Upper lobe of left lung (tissue), 6 donors: ENCODE data around the gene UBL5. TPM values are rescaled to one million over a fixed set of nuclear protein-coding genes. Genes with fewer than 3 reads are reported as not detected.
A peak's percentile ranks its signal among the peaks of the same experiment; 100 is the strongest.

Experiments used
- ATAC-seq, 2 donors: fragments of 200-7000 bp; cut with Tn5 transposase; one replicate each; pipeline ENCODE4 v1.9.1; 2022; ENCODE audit warnings: mild to moderate bottlenecking in 2 of 2, moderate library complexity in 2 of 2; ENCODE audit not compliant: low FRiP score in 2 of 2
- DNase-seq, 2 donors: peaks; one replicate each; pipeline ENCODE4 v3.0.0-alpha.2; 2019 to 2020
- H3K27ac ChIP-seq, 4 donors: fragments of 200-600 bp; sonication (generic); one replicate each; pipeline ENCODE4 v1.5.1; 2016 to 2019
- H3K27me3 ChIP-seq, 4 donors: fragments of 200-600 bp; sonication (generic); one replicate each; pipeline ENCODE4 v1.5.1; 2017 to 2019
- H3K36me3 ChIP-seq, 4 donors: fragments of 200-600 bp; sonication (generic); one replicate each; pipeline ENCODE4 v1.5.1; 2016 to 2019
- H3K4me1 ChIP-seq, 4 donors: fragments of 200-600 bp; sonication (generic); one replicate each; pipeline ENCODE4 v1.5.1; 2018 to 2019
- H3K4me3 ChIP-seq, 4 donors: fragments of 200-600 bp; sonication (generic); one replicate each; pipeline ENCODE4 v1.5.1; 2017 to 2019; ENCODE audit warnings: mild to moderate bottlenecking in 2 of 4, moderate library complexity in 1 of 4
- H3K9me3 ChIP-seq, 4 donors: fragments of 200-600 bp; sonication (generic); one replicate each; pipeline ENCODE4 v1.5.1; 2018 to 2019
- EP300 ChIP-seq, 4 donors: sonication (generic); formaldehyde crosslinking; IDR thresholded peaks; one replicate each; pipeline ENCODE4 v1.5.1; 2017; ENCODE audit warnings: antibody characterized with exemption in 4 of 4, control low read depth in 2 of 4
- POLR2A ChIP-seq, 4 donors: fragments of 450-650 bp; IDR thresholded peaks; one replicate each; pipeline ENCODE4 v1.5.1; 2016 to 2017; ENCODE audit warnings: antibody characterized with exemption in 4 of 4, mild to moderate bottlenecking in 2 of 4
- POLR2AphosphoS5 ChIP-seq, 2 donors: sonication (generic); formaldehyde crosslinking; IDR thresholded peaks; one replicate each; pipeline ENCODE4 v1.5.1; 2017; ENCODE audit warnings: antibody characterized with exemption in 2 of 2
- WGBS, 2 donors: methylation state at CpG; one replicate each; pipeline ENCODE4 v1.1.5; 2017 to 2018; 5-methylcytosine and 5-hydroxymethylcytosine counted together
- total RNA-seq, 6 donors: library from RNA; depleted of rRNA in 4 of 6; stranded (reverse); fragments of >200 nt in 4 of 6; gene quantifications; one replicate each; pipeline versions ENCODE4 v1.1.0 to v1.2.1, GENCODE V29; 2016 to 2021
- TF ChIP-seq, protein P1 (sequence below), 6 experiments: fragments of 450-650 bp in 4 of 6; fragments of 200-600 bp in 2 of 6; sonication (generic) in 2 of 6; IDR thresholded peaks; one replicate each; pipeline ENCODE4 v1.5.1; 2016 to 2019; ENCODE audit warnings: antibody characterized with exemption in 6 of 6
- donor health status: DM: no; HTN: no; CAD: no; lungs with moderate emphysema.
- donor health status: DM: no; HTN: yes; CAD: no; lungs with severe emphysema.

The UBL5 gene
- total RNA-seq, 6 donors from 2014 or later = 61.8 to 405 (median 255) TPM

DNA sequence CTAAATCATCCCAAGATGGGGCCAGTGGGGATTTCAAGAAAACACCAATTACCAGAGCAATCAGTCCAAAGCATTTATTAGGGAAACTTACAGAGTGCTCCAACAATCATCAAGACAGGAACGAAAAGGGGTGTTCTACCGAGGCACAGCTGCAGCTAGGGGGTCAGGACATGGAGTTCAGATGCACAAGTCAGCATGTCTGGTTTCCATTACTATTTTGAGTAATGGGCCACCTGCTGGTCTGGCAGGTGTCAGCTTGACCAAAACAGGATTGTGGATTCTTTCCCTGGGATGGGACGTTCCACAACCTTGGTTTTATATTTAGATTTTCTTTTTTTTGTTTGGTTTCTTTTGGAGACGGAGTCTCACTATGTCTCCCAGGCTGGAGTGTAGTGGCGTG lies 3.9 kb upstream of the UBL5 start:
- Histone ChIP-seq H3K27me3 (no peaks in the 10 kb centered on the region), H3K36me3 (no peaks in the 10 kb centered on the region), H3K27ac (no peak overlapping the region), H3K4me1 (peaks cover 19 to 34% (median 23%) of the 10 kb centered on the region in 4 donors), H3K9me3 (no peaks in the 10 kb centered on the region), H3K4me3 (no peak overlapping the region)
- TF ChIP-seq POLR2A (IDR thresholded peaks at IDR 0.05) = no peak
- no peak for TF ChIP-seq EP300 (IDR thresholded peaks at IDR 0.05)
- TF ChIP-seq POLR2AphosphoS5 (IDR thresholded peaks at IDR 0.05) = no peak
- TF ChIP-seq, protein P1, sequence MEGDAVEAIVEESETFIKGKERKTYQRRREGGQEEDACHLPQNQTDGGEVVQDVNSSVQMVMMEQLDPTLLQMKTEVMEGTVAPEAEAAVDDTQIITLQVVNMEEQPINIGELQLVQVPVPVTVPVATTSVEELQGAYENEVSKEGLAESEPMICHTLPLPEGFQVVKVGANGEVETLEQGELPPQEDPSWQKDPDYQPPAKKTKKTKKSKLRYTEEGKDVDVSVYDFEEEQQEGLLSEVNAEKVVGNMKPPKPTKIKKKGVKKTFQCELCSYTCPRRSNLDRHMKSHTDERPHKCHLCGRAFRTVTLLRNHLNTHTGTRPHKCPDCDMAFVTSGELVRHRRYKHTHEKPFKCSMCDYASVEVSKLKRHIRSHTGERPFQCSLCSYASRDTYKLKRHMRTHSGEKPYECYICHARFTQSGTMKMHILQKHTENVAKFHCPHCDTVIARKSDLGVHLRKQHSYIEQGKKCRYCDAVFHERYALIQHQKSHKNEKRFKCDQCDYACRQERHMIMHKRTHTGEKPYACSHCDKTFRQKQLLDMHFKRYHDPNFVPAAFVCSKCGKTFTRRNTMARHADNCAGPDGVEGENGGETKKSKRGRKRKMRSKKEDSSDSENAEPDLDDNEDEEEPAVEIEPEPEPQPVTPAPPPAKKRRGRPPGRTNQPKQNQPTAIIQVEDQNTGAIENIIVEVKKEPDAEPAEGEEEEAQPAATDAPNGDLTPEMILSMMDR (IDR thresholded peaks at IDR 0.05) = no peak
- no peak for ATAC-seq
- 89 to 93% methylated on average over 5 of the region's 5 CpGs for WGBS, 2 donors
- no peak for DNase-seq

DNA sequence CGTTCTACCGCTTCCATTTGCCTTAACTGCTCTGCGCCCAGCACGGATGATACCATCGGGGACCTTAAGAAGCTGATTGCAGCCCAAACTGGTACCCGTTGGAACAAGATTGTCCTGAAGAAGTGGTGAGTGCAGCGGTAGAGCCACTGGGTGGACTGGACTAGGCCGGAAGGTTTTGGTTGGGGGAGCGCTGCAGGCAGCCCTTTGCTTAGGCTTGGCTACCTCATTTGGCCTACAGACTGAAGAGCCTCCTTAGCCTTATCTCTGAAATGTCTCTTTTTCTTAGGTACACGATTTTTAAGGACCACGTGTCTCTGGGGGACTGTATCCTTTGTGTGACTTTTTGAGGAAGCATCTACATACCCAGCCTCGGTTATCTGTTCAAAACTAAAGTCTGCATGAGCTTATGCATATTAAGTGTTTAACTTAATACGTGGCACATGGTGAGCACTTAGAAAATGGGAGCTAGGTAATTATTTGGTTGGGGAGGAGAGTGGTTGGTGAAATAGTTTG lies 889 bp downstream of the UBL5 start:
- Histone ChIP-seq H3K4me1 (peaks cover 23 to 35% (median 25%) of the 10 kb centered on the region in 4 donors), H3K36me3 (peaks cover 0 to 20% (median 14%) of the 10 kb centered on the region in 4 donors), H3K27me3 (no peaks in the 10 kb centered on the region), H3K27ac (peak overlapping the region; percentile 75 to 88 (median 84)), H3K9me3 (no peaks in the 10 kb centered on the region), H3K4me3 (peak overlapping the region; percentile 77 to 94 (median 84))
- DNase-seq = no peak
- 30 to 31% methylated on average over 7 to 13 of the region's 13 CpGs for WGBS, 2 donors
- TF ChIP-seq POLR2AphosphoS5 (IDR thresholded peaks at IDR 0.05) (no peak), EP300 (IDR thresholded peaks at IDR 0.05) (no peak), POLR2A (IDR thresholded peaks at IDR 0.05) (no peak)
- TF ChIP-seq, protein P1 (IDR thresholded peaks at IDR 0.05) = no peak
- ATAC-seq = no peak

DNA sequence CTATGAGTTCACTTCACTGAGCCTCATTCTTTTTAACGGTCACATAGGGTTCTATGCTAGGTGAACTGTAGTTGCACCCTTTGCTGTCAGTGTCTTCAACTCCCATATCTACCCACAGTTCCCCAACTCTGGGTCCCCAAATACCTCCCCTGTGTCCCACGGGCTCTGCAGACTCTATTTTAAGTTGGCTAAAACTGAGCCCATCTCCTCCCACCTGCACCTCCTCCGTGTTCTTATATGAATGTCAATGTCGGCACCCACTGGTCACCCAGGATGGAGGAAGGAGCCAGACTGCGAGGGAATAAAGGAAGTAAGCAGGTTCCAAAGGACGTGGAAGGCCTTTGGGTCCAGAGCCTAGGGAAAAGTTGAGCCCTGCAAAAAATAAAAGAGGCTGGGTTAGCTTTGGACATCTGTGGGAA lies 6.6 kb downstream of the UBL5 start:
- peak overlapping the region; percentile 48 to 100 (median 92) for H3K4me3 ChIP-seq
- H3K4me1 ChIP-seq = peaks cover 8 to 22% (median 14%) of the 10 kb centered on the region in 4 donors
- no peaks in the 10 kb centered on the region for H3K27me3 ChIP-seq
- WGBS, 2 donors = 74 to 78% methylated on average over 6 of the region's 6 CpGs
- H3K27ac ChIP-seq = peak overlapping the region in 2 of 4 donors; percentile 25 to 87
- ATAC-seq (no peak), DNase-seq (no peak)
- TF ChIP-seq POLR2AphosphoS5 (IDR thresholded peaks at IDR 0.05) (no peak), EP300 (IDR thresholded peaks at IDR 0.05) (no peak), POLR2A (IDR thresholded peaks at IDR 0.05) (no peak)
- TF ChIP-seq, protein P1 (IDR thresholded peaks at IDR 0.05) = no peak
- H3K9me3 ChIP-seq = no peaks in the 10 kb centered on the region
- H3K36me3 ChIP-seq = peaks cover 0 to 28% (median 21%) of the 10 kb centered on the region in 4 donors

DNA sequence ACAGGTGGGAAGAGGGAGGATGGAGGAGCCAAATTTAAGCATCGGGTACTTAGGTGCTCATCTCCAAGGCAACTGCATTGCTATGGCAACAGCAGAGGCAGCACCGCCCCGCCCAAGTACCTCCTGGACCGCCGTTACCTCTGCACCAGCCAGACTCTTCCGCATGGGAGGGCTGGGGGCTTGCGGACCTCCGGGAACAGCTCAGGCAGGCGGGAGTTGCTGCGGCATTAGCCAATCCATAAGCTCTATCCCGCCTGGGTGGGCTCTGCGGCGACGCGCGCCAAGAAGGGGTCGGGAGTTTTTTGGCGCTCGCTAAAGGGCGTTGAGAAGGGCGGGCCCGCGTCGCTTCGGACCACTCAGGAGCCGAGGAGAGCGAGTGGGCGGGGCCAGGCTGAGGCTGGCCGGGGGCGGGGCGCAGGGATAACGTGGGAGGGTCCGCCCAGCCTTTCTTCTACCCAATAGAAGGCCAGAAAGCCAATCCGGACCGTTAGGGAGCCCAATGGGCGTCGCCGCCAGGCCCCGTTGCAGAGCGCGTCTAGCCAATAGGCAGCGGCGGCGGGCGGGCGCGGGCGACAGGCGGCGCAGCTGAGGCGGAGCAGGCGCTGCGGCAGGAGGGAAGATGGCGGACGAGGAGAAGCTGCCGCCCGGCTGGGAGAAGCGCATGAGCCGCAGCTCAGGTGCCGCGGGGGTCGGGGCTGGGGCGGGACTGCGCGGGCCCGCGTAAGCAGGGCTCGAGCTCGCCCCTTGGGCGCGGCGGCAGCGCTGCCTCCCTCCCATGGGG lies 7.2 kb downstream of the UBL5 start, which contains the start of gene PIN1:
Gene PIN1 (plus strand): TSS at position 593 of the 781 bp plus-strand sequence. CDS start 27 bp downstream, at position 620.
- DNase-seq = peak; percentile 99 to 100
- WGBS, 2 donors = 0 to 1% methylated on average over 30 to 42 of the region's 73 CpGs
- peaks cover 0 to 28% (median 22%) of the 10 kb centered on the region in 4 donors for H3K36me3 ChIP-seq
- H3K27me3 ChIP-seq = no peaks in the 10 kb centered on the region
- TF ChIP-seq, protein P1 (IDR thresholded peaks at IDR 0.05) = peak; percentile 42 to 82 (median 68)
- TF ChIP-seq EP300 (IDR thresholded peaks at IDR 0.05) = no peak
- TF ChIP-seq POLR2A (IDR thresholded peaks at IDR 0.05) = peak in 1 of 4 donors; percentile 58
- peak; percentile 53 to 63 for TF ChIP-seq POLR2AphosphoS5 (IDR thresholded peaks at IDR 0.05)
- ATAC-seq = peak; percentile 99 to 100
- H3K27ac ChIP-seq = peak within 1 kb of the TSS; percentile 47 to 87 (median 77)
- H3K4me1 ChIP-seq = peaks cover 8 to 18% (median 13%) of the 10 kb centered on the region in 4 donors
- no peaks in the 10 kb centered on the region for H3K9me3 ChIP-seq
- H3K4me3 ChIP-seq = peak within 1 kb of the TSS; percentile 91 to 100 (median 92)
